PC-3 (cell line): Measurements from ENCODE around the gene TMCC3.

Source experiments
- CTCF ChIP-seq: fragments of 300-600 bp; sonication (generic); conservative IDR thresholded peaks from 2 replicates; pipeline ENCODE4 v1.5.1; 2017; ENCODE audit warnings: antibody characterized with exemption, low read depth, mild to moderate bottlenecking, low read length
- EZH2 ChIP-seq: fragments of 300-600 bp; sonication (generic); IDR thresholded peaks from one replicate; pipeline ENCODE4 v1.6.1; 2017; ENCODE audit warnings: antibody characterized with exemption, mild to moderate bottlenecking, low read length; ENCODE audit not compliant: unreplicated experiment
- EZH2phosphoT487 ChIP-seq: fragments of 300-600 bp; sonication (generic); IDR thresholded peaks from 2 replicates; pipeline ENCODE4 v1.6.1; 2018; ENCODE audit warnings: mild to moderate bottlenecking, antibody characterized with exemption, low read length, borderline replicate concordance

DNA sequence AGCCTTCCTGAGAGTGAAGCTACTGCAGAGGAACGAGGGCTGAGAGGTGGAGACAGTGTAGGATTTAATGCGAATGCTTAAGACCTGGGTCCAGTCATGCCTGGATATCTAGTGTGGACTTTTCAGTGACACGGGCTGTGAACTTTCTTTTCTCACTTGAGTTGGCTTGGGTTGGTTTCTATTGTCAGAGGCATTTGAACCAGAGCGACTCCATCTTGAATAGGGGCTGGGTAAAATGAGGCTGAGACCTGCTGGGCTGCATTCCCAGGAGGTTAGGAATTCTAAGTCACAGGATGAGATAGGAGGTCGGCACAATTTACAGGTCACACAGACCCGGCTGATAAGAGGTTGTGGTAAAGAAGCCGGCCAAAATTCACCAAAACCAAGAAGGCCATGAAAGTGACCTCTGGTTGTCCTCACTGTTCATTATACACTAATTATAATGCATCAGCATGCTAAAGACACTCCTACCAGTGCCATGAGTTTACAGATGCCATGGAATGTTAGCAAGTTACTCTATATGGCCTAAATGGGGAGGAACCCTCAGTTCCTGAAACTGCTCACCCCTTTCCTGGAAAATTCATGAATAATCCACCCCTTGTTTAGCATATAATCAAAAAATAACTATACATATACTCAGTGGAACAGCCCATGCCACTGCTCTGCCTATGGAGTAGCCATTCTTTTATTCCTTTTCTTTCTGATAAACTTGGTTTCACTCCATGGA is 34.2 kb upstream of the TMCC3 start:
- TF ChIP-seq CTCF (no peak), EZH2 (no peak), EZH2phosphoT487 (no peak)
